VCaP (cell line): ENCODE measurements around the gene SLC12A6.

Experiments used
- H3K27ac ChIP-seq: fragments of 450-650 bp; 2 replicates; pipeline ENCODE4 v1.5.1; 2017
- TF ChIP-seq, protein P1 (sequence below): fragments of 450-650 bp; conservative IDR thresholded peaks from 2 replicates; pipeline ENCODE4 v1.5.1; 2017; ENCODE audit warnings: mild to moderate bottlenecking, moderate library complexity

SLC12A6 gene

DNA sequence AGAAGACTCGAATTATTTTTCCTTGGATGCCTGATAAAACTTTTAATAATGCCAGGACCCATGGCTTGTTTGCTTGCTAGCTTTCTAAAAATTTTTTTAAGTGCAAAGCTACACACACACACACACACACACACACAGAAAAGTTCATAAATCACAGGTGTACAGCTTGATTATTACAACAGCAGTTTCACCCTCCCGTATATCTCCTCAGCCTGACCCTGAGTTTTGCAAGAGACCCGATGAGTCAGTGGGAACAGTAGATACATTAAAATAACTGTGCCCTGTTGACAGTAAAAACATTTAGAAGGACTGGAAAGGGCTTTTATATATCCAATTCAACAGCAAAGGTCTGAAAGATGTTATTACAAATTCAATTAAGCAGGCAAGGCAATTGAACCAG, 66.1 kb downstream of the SLC12A6 start:
- H3K27ac ChIP-seq, result no peak overlapping the region
- TF ChIP-seq, protein P1, sequence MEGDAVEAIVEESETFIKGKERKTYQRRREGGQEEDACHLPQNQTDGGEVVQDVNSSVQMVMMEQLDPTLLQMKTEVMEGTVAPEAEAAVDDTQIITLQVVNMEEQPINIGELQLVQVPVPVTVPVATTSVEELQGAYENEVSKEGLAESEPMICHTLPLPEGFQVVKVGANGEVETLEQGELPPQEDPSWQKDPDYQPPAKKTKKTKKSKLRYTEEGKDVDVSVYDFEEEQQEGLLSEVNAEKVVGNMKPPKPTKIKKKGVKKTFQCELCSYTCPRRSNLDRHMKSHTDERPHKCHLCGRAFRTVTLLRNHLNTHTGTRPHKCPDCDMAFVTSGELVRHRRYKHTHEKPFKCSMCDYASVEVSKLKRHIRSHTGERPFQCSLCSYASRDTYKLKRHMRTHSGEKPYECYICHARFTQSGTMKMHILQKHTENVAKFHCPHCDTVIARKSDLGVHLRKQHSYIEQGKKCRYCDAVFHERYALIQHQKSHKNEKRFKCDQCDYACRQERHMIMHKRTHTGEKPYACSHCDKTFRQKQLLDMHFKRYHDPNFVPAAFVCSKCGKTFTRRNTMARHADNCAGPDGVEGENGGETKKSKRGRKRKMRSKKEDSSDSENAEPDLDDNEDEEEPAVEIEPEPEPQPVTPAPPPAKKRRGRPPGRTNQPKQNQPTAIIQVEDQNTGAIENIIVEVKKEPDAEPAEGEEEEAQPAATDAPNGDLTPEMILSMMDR, result no peak

DNA sequence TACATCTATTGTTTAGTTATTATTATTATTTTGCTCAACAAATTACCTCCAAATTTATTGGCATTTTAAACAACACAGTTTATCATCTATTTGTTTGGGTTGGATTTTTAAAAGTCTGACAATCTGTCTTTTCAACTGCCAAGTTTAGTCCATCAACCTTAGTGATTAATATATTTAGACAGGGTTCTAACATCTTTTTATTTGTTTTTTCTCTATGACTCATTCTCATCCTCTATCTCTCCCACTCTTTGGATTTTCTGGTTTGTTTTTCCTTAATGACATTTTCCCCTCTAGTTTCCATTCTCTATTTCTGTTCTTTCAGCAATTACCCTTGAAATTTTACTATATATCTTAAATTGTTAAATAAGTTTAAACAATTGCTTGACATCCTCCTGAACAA, 70.8 kb downstream of the SLC12A6 start:
- peak overlapping the region; percentile 81 for H3K27ac ChIP-seq
- TF ChIP-seq, protein P1, result no peak

DNA sequence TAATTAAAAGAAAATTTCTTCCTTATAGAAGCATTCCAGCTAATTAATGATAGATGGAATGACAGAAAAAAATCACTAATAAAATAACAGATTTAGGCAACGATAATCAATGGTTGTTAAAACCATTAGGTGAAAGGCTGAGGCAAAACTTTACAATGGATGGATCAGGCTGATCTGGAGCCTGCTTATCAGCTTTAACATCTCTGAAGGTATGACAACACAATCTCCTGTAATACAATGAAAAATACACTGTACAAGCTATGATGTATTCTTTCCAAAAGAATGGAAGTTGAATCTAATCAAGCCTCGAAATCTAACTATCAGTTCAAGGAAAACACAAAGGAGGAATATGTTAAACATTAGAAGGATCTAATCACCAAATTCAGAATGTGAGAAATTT, 73.5 kb downstream of the SLC12A6 start:
- H3K27ac ChIP-seq, result peak overlapping the region; percentile 81
- TF ChIP-seq, protein P1, result no peak

DNA sequence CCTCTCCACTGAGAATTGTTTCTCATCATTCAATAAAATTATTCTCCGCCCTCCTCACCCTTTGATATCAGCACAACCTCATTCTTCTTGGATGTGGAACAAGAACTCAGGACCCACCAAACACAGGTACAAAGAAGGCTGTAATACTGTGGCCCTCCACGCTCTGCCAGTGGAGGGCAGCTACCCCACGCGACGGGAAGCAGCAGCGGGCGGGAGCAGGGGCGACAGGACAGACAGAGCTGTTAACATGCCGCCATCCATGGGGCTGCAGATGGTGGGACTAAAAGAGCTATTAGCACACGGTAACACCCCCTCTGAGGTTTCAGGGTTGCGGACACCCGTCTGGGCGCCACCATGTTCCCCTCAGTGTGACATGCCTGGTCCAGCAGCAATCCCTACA, 75.2 kb downstream of the SLC12A6 start:
- no peak overlapping the region for H3K27ac ChIP-seq
- TF ChIP-seq, protein P1, result no peak

DNA sequence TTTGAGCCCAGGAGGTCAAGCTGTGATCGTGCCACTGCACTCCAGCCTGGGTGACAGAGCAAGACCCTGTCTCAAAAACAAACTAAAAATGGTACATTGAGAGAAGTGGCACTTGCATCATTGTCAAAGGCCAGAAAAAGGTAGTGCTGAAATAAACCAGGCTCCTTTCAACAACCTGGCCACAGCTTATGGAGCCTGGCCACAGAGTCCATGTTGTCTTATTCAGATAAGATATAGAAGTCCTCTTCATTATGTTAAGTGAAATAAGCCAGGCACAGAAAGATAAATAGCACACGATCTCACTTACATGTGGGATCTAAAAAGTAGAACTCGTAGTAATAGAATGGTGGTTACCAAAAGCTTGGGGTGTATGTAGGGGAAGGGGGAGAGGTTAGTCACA, 78.0 kb downstream of the SLC12A6 start:
- TF ChIP-seq, protein P1, result no peak
- no peak overlapping the region for H3K27ac ChIP-seq

DNA sequence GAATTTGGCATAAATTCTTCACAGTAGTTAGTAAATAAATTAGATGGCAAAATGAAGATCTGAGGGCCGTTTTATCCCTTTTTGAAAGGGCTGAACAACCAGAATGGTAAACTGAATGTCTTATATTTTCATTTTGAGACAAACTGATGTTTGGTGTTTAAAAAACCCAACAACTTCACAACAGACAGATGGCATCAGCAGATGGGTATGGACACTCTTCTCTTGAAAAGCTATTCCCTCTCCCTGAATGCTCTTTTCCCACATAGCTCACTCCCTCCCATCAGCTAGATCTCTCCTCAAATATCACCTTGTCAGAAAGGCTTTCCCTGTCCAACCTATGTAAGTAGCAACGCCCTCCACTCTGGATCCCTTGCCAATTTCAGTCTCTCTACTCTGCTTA, 79.4 kb downstream of the SLC12A6 start:
- H3K27ac ChIP-seq, result no peak overlapping the region
- TF ChIP-seq, protein P1, result no peak

DNA sequence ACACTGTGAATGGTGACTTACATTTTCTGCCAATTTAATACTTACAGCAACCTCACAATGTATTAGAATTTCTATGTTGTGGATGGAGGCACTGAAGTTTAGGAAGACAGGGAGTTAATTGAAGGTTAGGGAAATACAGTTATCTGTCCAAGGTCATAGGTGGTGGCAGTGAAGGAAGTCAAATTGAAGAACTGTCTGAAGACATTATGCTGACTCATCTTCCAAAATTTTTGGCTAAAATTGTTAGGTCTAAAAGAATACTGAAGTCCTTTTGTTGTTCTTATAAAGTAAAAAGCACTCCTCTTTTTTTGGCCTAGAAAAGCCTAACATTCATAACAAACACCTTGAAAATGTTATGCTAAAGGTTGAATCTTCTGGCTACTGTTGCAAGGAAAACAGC, 85.0 kb downstream of the SLC12A6 start:
- H3K27ac ChIP-seq, result no peak overlapping the region
- TF ChIP-seq, protein P1, result no peak

DNA sequence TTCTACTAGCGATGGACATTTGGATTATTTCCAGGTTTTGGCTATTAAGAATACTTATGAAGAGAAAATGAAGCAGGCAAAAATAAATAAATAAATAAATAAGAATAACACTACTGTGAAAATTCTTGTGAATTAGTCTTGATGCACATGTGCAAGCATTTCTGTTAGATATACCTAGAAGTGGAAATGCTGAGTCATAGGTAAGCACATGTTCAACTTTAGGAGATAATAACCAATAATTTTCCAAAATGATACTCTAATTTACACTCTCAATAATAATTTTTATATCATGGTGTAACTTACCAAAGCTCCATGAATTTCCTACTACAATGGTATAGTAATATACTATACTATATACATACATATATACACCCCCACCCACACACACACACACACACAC, 89.4 kb downstream of the SLC12A6 start:
- TF ChIP-seq, protein P1, result no peak
- H3K27ac ChIP-seq, result no peak overlapping the region
